GM15510 (cell line): ENCODE results near the gene FMNL2.

Source experiments
- POLR2A ChIP-seq: IDR thresholded peaks from 3 replicates; pipeline ENCODE4 v1.6.1; 2011; ENCODE audit warnings: borderline replicate concordance; ENCODE audit not compliant: insufficient read length; ENCODE audit errors: extremely low read depth

FMNL2 gene

GRCh38 chr2:152525277-152525838, 190.4 kb downstream of the FMNL2 start:
- TF ChIP-seq POLR2A, result no peak

GRCh38 chr2:152529420-152530115, 194.6 kb downstream of the FMNL2 start:
- TF ChIP-seq POLR2A, result no peak

- TF ChIP-seq POLR2A, result no peak
Observed at GRCh38 chr2:152532241-152532640, 197.3 kb downstream of the FMNL2 start.

GRCh38 chr2:152534460-152535135, 199.6 kb downstream of the FMNL2 start:
- no peak for TF ChIP-seq POLR2A

- TF ChIP-seq POLR2A, result no peak
Observed at GRCh38 chr2:152537081-152537651, 202.2 kb downstream of the FMNL2 start.

- no peak for TF ChIP-seq POLR2A
Observed at GRCh38 chr2:152539424-152539823, 204.4 kb downstream of the FMNL2 start.

GRCh38 chr2:152541712-152542111, 206.7 kb downstream of the FMNL2 start:
- no peak for TF ChIP-seq POLR2A

- TF ChIP-seq POLR2A, result no peak
Observed at GRCh38 chr2:152542337-152542994, 207.5 kb downstream of the FMNL2 start.

GRCh38 chr2:152542995-152543481, 208.1 kb downstream of the FMNL2 start:
- no peak for TF ChIP-seq POLR2A

- no peak for TF ChIP-seq POLR2A
Observed at GRCh38 chr2:152543717-152544116, 208.7 kb downstream of the FMNL2 start.

- TF ChIP-seq POLR2A, result no peak
Observed at GRCh38 chr2:152544638-152545037, 209.7 kb downstream of the FMNL2 start.

GRCh38 chr2:152546230-152546837, 211.4 kb downstream of the FMNL2 start:
- TF ChIP-seq POLR2A, result no peak

- no peak for TF ChIP-seq POLR2A
Observed at GRCh38 chr2:152548111-152548875, 213.3 kb downstream of the FMNL2 start.

- TF ChIP-seq POLR2A, result no peak
Observed at GRCh38 chr2:152548996-152549395, 214.0 kb downstream of the FMNL2 start.
